H7 (cell line): Measurements from ENCODE around the gene OXSR1. TPM values are rescaled to one million over a fixed set of nuclear protein-coding genes. Genes with fewer than 3 reads are reported as not detected.

ENCODE experiments used
- DNase-seq: peaks from one replicate; pipeline ENCODE4 v3.0.0; 2012
- H3K27me3 ChIP-seq: 2 replicates; pipeline ENCODE4 v1.6.0; 2011; ENCODE audit warnings: mild to moderate bottlenecking, low read length; ENCODE audit not compliant: control insufficient read depth, insufficient read depth
- H3K36me3 ChIP-seq: replicated peaks from 2 replicates; pipeline ENCODE4 v1.5.1; 2011; ENCODE audit warnings: low read length; ENCODE audit not compliant: control insufficient read depth, insufficient read depth
- H3K4me3 ChIP-seq: 2 replicates; pipeline ENCODE4 v1.5.1; 2011; ENCODE audit warnings: low read depth, mild to moderate bottlenecking, control low read depth, low read length, moderate library complexity; ENCODE audit not compliant: insufficient read depth
- total RNA-seq: library from RNA; depleted of rRNA; stranded (reverse); fragments of >200 nt; shearing (Covaris generic); gene quantifications from 2 replicates; pipeline ENCODE4 v1.2.3, GENCODE V29; 2014

Gene OXSR1
- total RNA-seq, 1 experiment from 2014 or later: 25.5 TPM

DNA sequence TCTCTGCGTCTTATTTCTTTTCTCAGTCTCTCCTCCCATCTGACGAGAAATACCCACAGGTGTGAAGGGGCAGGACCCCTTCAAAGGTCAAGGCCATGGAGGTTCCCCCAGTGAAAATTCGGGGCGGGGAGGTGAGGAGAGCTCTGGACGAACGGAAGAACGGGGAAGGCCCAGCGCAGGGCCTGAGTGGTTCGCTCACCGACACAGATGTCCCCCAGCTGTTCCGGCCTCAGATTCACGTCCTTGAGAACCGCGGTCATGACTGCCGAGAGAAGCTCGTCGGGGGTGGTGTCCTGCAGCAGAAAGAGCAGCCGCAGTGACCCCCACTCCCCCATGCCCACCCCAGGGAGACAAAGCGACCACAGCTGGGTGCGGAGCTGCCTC is 29.0 kb upstream of the OXSR1 start:
- peak overlapping the region; percentile 85 for H3K4me3 ChIP-seq
- peak; percentile 57 for DNase-seq

GRCh38 chr3:38136777-38137614 is 28.3 kb upstream of the OXSR1 start, which contains the start of gene ACAA1:
Gene ACAA1, minus strand, starts transcription at chr3:38137127. Its CDS starts 92 bp downstream, at chr3:38137035.
- peak within 1 kb of the TSS; percentile 85 for H3K4me3 ChIP-seq

More for the DNA sequence above, 29.0 kb upstream of the OXSR1 start:
- Histone ChIP-seq H3K27me3 (peaks cover 5% of the 10 kb centered on the region; the same call in 1 of the 2 replicates), H3K36me3 (peaks cover 16% of the 10 kb centered on the region)

DNA sequence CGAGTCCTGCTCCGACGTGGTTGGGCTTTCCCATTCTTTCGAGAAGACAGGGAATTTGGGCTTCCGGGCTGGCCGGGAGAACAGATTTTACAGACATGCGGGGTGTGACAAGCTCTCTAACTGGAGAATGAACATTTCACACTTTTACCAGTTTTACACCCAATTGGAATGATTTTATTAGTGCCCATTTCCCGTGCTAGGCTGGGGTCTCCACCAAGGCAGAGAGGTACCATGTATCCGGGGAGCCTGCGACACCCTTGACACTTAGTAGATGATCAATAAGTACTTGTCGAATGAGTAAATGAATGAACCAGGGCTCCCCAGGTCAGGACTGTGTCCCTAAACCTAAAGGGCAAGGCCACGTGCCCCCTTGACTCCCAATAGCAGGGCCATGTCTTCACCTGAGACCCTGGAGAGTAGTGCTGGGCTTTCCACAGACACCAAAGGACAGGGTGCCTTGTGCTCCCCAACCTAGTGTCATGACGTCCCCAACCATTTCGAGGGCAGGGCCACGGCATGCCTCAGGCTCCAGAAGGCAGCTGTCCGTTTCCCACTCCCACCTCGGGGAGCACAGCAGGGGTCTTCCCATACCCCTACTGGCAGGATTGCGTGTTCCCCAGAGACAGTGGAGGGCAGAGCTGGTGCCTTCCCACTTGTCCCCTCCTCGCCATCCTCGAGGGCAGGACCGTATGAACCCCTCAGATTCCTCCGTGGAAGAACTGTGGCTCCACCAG is 27.6 kb upstream of the OXSR1 start:
- peaks cover 5% of the 10 kb centered on the region; the same call in 1 of the 2 replicates for H3K27me3 ChIP-seq
- H3K36me3 ChIP-seq: peaks cover 20% of the 10 kb centered on the region
- DNase-seq: peak; percentile 54
- peak overlapping the region; percentile 83 for H3K4me3 ChIP-seq

More at GRCh38 chr3:38136777-38137614, 28.3 kb upstream of the OXSR1 start, which contains the start of gene ACAA1:
- H3K36me3 ChIP-seq: peaks cover 20% of the 10 kb centered on the region
- H3K27me3 ChIP-seq: peaks cover 5% of the 10 kb centered on the region; the same call in 1 of the 2 replicates
- DNase-seq: peak; percentile 95

DNA sequence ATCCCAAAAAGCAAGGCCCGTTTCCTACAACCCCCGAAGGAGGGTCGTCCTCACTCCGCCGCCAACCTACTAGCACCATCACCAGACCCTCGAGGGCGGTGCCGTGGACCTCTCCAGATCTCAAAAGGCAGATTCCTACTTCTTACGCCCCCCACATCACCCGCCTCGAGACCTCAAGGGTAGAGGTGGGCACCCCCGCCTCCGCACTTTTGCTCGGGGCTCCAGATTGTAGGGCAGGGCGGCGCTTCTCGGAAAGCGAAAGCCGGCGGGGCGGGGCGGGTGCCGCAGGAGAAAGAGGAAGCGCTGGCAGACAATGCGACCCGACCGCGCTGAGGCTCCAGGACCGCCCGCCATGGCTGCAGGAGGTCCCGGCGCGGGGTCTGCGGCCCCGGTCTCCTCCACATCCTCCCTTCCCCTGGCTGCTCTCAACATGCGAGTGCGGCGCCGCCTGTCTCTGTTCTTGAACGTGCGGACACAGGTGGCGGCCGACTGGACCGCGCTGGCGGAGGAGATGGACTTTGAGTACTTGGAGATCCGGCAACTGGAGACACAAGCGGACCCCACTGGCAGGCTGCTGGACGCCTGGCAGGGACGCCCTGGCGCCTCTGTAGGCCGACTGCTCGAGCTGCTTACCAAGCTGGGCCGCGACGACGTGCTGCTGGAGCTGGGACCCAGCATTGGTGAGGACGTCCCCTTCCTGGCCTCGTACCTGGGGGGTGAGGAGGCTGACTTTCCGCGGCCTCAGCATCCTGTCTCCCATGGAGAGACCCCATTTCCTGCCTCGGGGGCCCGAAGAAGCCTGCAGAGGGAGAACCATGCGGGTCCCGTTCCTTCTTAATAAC is 26.8 kb upstream of the OXSR1 start, which contains the start of gene MYD88:
Gene MYD88 (plus strand): TSS at position 313 of the 842 bp plus-strand sequence. CDS start 40 bp downstream, at position 353.
- DNase-seq: peak; percentile 83
- H3K36me3 ChIP-seq: peaks cover 19% of the 10 kb centered on the region
- peak within 1 kb of the TSS; percentile 83 for H3K4me3 ChIP-seq
- H3K27me3 ChIP-seq: peaks cover 5% of the 10 kb centered on the region; the same call in 1 of the 2 replicates

GRCh38 chr3:38139191-38139590 is 26.1 kb upstream of the OXSR1 start:
- no peak for DNase-seq

GRCh38 chr3:38139652-38140051 is 25.7 kb upstream of the OXSR1 start:
- no peak for DNase-seq

More at GRCh38 chr3:38139191-38139590, 26.1 kb upstream of the OXSR1 start:
- H3K27me3 ChIP-seq: peaks cover 5% of the 10 kb centered on the region; the same call in 1 of the 2 replicates
- peaks cover 13% of the 10 kb centered on the region for H3K36me3 ChIP-seq
- H3K4me3 ChIP-seq: peak overlapping the region; percentile 83

DNA sequence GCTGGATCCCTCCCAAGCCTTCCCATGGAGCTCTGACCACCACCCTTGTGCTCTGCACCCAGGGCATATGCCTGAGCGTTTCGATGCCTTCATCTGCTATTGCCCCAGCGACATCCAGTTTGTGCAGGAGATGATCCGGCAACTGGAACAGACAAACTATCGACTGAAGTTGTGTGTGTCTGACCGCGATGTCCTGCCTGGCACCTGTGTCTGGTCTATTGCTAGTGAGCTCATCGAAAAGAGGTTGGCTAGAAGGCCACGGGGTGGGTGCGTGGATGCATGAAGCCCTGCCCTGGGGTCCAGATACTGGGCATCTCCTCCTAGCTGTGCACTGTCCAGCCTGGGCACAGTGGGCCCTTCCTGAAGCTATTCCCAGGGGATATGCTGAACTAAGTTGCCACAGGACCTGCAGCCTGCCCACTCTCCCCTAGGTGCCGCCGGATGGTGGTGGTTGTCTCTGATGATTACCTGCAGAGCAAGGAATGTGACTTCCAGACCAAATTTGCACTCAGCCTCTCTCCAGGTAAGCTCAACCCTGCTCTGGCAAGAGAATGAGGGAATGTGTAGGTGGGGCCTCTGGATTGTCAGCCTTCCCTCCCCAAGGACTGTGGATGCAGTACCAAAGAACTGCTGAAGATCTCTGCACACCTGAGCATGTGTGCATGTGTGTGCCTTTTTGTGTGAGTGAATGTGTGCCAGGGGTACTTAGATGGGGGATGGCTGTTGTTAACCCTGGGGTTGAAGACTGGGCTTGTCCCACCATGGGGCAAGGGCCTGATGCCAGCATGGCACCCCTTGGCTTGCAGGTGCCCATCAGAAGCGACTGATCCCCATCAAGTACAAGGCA is 24.8 kb upstream of the OXSR1 start:
- peaks cover 10% of the 10 kb centered on the region for H3K36me3 ChIP-seq
- H3K27me3 ChIP-seq: peaks cover 5% of the 10 kb centered on the region; the same call in 1 of the 2 replicates
- DNase-seq: no peak
- no peak overlapping the region for H3K4me3 ChIP-seq

More at GRCh38 chr3:38139652-38140051, 25.7 kb upstream of the OXSR1 start:
- Histone ChIP-seq H3K27me3 (peaks cover 5% of the 10 kb centered on the region; the same call in 1 of the 2 replicates), H3K4me3 (no peak overlapping the region), H3K36me3 (peaks cover 10% of the 10 kb centered on the region)

GRCh38 chr3:38141173-38141951 is 24.0 kb upstream of the OXSR1 start:
- peaks cover 10% of the 10 kb centered on the region for H3K36me3 ChIP-seq
- no peak overlapping the region for H3K4me3 ChIP-seq
- no peak for DNase-seq
- peaks cover 5% of the 10 kb centered on the region; the same call in 1 of the 2 replicates for H3K27me3 ChIP-seq

GRCh38 chr3:38141952-38142273 is 23.4 kb upstream of the OXSR1 start:
- peaks cover 10% of the 10 kb centered on the region for H3K36me3 ChIP-seq
- peaks cover 5% of the 10 kb centered on the region; the same call in 1 of the 2 replicates for H3K27me3 ChIP-seq
- DNase-seq: no peak
- H3K4me3 ChIP-seq: no peak overlapping the region

GRCh38 chr3:38142959-38143358 is 22.4 kb upstream of the OXSR1 start:
- DNase-seq: no peak
- Histone ChIP-seq H3K27me3 (peaks cover 4% of the 10 kb centered on the region; the same call in 1 of the 2 replicates), H3K36me3 (peaks cover 10% of the 10 kb centered on the region), H3K4me3 (no peak overlapping the region)

- Histone ChIP-seq H3K27me3 (peaks cover 4% of the 10 kb centered on the region; the same call in 1 of the 2 replicates), H3K4me3 (no peak overlapping the region), H3K36me3 (peaks cover 10% of the 10 kb centered on the region)
- DNase-seq: no peak
Measured at GRCh38 chr3:38143511-38143910, 21.8 kb upstream of the OXSR1 start.

DNA sequence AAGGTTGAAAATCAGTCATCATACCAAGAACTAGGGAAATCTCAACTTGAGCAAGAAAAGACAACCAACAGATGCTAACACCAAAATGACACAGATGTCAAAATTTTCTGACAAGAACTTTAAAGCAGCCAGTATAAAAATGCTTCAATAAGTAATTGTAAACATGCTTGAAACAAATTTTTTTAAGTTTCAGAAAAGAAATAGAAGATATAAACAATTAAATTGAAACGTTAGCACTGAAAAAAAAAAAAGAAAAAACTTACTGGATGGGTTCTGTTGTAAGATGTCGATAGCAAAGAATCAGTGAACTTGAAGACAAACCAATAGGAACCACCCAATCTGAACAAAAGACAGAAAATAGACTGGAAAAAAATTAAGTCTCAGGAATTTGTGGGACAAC is 18.8 kb upstream of the OXSR1 start:
- no peak for DNase-seq
- Histone ChIP-seq H3K36me3 (peaks cover 3% of the 10 kb centered on the region), H3K4me3 (no peak overlapping the region), H3K27me3 (no peaks in the 10 kb centered on the region)
